Testis (tissue), 2 donors: ENCODE results near the gene COL15A1.

ENCODE experiments used
- POLR2A ChIP-seq: fragments of 450-650 bp; IDR thresholded peaks from one replicate; pipeline ENCODE4 v1.6.1; 2017; ENCODE audit warnings: antibody characterized with exemption, mild to moderate bottlenecking, moderate library complexity
- TF ChIP-seq, protein P1 (sequence below), 3 experiments: fragments of 450-650 bp in 2 of 3; fragments of 200-600 bp in 1 of 3; sonication (generic) in 1 of 3; IDR thresholded peaks; one replicate each; pipeline ENCODE4 v1.5.1; 2016 to 2019; ENCODE audit warnings: antibody characterized with exemption in 3 of 3, mild to moderate bottlenecking in 2 of 3, moderate library complexity in 1 of 3

DNA sequence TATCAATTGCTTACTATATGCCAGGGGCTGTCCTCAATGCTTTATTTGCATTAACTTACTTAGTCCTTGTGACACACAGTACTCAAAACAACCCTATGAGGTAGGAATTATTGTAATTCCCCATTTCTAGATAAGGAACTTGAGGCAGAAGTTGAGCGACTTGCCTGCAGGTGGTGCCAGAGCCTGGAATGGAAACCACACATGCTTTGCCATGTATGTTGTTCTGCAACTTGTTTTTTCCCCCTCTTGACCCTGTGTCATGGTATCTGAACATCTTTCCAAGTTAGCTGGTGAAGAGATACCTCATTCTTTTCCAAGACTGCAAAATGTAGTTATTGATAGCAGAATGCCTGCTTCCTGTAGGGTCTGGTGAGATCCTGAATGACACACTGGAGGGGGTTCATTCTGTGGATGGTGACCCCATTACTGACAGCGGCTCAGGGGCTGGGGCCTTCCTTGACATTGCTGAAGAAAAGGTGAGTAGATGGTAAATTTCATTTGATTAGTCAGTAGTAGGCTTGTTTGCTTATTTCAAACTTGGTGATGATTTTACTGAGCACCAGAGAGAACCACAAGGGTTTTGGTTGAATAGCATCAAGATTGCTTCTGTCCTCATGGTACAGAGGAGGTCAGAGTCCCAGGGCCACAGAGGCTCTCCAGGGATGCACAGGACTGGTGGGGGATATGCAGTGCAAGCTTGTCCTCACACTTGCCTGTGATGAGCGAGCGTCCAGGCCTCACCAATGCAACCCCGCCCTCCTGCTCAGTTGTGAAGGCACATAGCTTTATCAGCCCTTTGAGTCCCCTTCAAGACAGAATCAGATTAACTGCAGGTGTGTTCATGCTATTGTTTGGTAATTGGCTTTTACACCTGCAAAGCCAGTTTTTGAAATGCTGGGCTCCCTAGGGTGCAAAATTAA, 57.0 kb downstream of the COL15A1 start:
- TF ChIP-seq, protein P1, sequence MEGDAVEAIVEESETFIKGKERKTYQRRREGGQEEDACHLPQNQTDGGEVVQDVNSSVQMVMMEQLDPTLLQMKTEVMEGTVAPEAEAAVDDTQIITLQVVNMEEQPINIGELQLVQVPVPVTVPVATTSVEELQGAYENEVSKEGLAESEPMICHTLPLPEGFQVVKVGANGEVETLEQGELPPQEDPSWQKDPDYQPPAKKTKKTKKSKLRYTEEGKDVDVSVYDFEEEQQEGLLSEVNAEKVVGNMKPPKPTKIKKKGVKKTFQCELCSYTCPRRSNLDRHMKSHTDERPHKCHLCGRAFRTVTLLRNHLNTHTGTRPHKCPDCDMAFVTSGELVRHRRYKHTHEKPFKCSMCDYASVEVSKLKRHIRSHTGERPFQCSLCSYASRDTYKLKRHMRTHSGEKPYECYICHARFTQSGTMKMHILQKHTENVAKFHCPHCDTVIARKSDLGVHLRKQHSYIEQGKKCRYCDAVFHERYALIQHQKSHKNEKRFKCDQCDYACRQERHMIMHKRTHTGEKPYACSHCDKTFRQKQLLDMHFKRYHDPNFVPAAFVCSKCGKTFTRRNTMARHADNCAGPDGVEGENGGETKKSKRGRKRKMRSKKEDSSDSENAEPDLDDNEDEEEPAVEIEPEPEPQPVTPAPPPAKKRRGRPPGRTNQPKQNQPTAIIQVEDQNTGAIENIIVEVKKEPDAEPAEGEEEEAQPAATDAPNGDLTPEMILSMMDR (IDR thresholded peaks at IDR 0.05) = peak; percentile 26 to 63 (median 57)
- TF ChIP-seq POLR2A = no peak
